ENCODE results near the gene GNA14. TPM values are rescaled to one million over a fixed set of nuclear protein-coding genes. Genes with fewer than 3 reads are reported as not detected.
A peak's percentile ranks its signal among the peaks of the same experiment; 100 is the strongest.
"Not testable (repeated sequence)": the region's sequence is repeated elsewhere in the genome, so short reads cannot be mapped to it uniquely, and the experiment has no call there.

Gene GNA14
- 0.50 TPM for polyA plus RNA-seq (2013, experiment 1 of 2; ENCODE audit: insufficient read length)
- polyA plus RNA-seq (2013, experiment 2 of 2; ENCODE audit: insufficient read length): 0.99 TPM

DNA sequence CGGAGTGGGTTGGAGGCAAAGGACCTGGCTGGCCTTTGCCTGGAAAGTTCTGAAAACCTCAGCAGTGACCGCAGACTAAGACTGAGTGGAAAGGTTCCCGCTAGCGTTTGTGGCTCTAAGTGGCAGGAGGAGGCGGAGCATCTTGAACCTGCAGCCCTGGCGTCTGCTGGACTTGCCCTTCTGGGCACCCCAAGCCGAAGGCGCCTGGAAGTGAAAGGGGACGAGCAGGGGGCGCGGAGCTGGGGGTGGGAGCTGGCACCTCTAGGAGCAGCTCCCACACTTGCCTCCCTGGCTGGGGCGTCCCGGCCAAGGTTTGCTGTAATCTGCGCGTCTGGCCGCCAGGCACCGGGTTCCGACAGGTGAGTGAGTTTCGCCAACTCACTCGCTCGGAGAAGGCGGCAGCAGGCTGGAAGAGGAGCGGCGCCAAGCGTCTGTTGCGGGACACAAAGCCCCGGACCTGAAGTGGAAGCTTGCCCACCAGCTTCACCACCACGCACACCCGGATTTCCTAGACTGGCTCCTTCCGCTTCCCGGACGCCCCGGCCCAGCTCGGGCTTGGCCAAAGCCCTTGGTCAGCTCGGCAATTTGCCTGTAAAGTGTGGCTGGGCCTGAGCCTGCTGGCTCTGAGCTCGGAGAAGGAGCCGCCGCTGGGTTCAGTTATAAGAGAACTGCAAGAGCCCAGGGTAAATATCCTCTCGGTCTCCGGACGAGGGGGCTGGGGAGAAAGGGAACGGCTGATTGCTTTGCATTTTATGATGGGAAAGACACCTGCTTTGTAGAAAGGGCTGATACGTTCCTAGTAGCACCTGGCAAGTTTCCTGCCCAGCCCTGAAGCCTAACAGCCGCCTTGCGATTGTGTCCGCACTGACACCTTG, at the start of gene GNA14:
Gene GNA14, minus strand, starts transcription at position 89 of the 875 bp plus-strand sequence. CDS start 529 bp downstream, outside the sequence.
- DNase-seq: no peak

DNA sequence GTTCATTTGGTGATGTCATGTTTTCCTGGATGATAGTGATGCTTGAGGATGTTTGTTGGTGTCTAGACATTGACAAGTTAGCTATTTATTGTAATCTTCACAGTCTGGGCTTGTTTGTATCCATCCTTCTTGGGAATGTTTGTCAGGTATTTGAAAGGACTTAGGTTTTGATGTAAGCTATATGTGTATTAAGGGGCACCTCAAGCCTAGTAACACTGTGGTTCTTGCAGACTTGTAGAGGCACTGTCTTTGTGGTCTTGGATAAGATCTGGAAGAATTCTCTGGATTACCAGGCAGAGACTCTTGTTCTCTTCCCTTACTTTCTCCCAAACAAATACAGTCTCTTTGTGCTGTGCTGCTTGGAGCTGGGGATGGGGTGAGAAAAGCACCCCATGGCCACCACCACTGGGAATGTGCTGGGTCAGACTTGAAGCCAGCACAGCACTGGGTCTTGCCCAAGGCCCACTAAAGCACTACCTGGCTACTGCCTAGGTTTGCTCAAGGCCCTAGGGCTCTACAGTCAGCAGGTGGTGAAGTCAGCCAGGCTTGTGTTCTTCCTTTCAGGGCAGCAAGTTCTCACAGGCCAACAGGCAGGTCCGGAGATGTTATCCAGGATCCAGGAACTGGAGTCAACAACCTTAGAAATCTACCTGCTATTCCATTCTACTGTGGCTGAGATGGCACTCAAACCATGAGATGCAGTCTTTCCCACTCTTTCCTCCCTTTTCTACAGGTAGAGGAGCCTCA, 49.3 kb upstream of the GNA14 start:
- DNase-seq: no peak

GRCh38 chr9:77690723-77691122, 42.6 kb upstream of the GNA14 start:
- DNase-seq: not testable (repeated sequence)

- not testable (repeated sequence) for DNase-seq
These were observed 42.0 kb upstream of the GNA14 start for GRCh38 chr9:77690119-77690518.

DNA sequence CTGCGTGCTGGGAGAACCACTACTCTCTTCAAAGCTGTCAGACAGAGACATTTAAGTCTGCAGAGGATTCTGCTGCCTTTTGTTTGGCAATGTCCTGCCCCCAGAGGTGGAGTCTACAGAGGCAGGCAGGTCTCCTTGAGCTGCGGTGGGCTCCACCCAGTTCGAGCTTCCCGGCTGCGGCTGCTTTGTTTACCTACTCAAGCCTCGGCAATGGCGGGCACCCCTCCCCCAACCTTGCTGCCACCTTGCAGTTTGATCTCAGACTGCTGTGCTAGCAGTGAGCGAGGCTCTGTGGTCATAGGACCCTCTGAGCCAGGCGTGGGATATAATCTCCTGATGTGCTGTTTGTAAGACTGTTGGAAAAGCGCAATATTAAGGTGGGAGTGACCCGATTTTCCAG, 39.6 kb upstream of the GNA14 start:
- DNase-seq: not testable (repeated sequence)

GRCh38 chr9:77680581-77680980, 32.5 kb upstream of the GNA14 start:
- no peak for DNase-seq

DNA sequence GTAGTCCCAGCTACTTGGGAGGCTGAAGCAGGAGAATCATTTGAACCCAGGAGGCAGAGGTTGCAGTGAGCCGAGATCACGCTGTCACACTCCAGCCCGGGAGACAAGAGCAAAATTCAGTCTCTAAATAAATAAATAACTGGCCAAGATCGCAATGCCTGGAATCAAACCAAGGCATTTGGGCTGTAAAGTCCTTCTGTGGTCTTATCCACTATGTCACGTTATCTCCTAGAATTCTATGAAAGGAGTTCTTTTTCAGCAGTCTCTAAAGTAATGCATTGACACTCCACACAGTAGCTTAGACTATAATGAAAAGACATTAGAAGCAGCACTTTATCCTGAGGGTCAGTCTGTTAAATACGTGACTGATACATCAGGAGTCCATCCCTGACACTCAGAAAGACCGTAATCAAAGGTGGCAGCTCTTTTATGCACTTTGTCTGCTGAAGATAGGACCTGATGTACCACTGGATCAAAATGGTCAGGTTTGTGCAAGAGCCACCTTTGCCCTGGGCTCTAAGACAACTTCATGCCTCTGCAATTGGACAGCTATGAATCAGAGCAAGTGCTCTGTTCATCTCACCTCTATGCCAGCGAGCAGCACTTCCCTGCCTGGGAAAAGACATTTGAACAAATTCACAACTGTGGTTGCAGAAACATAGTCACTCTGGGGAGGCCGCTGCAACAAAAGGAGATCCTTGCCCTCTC, 31.7 kb upstream of the GNA14 start:
- no peak for DNase-seq

DNA sequence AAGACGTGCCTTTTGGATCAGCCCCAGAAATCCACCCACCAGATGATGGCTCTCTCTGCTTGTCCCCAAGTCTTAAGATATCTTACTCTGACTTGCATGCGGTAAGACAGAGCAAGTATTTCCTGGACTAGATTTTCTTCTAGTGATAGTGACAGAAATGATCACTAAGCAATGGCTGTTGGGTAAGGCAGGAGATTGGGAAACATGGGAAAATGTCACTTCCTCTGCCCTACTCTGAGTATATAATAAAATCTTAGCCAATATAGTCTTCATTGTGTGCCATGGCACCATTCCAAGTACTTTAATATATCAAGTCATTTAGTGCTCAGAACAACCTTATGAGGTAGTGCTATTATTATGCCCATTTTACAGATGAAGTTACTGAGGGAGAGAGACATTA, 31.0 kb upstream of the GNA14 start:
- no peak for DNase-seq

DNA sequence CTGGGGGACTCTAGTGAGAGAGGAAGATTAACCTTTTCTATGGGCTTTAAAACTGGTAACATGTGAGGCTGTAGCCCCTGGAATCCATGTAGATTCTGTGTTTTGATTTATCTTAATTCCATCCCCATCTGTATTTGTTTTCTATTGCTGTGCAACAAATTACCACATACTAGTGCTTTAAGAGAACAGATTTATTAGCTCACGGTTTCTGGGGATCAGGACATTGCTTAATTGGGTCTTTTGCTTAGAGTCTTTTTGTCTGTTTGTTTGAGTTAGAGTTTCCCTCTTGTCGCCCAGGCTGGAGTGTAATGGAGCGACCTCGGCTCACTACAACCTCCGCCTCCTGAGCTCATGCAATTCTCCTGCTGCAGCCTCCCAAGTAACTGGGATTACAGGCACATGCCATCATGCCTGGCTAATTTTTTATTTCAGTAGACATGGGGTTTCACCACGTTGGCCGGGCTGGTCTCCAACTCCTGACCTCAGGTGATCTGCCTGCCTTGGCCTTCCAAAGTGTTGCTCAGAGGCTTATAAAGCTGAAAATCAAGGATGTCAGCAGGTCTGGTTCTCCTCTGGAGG, 29.9 kb upstream of the GNA14 start:
- DNase-seq: no peak

DNA sequence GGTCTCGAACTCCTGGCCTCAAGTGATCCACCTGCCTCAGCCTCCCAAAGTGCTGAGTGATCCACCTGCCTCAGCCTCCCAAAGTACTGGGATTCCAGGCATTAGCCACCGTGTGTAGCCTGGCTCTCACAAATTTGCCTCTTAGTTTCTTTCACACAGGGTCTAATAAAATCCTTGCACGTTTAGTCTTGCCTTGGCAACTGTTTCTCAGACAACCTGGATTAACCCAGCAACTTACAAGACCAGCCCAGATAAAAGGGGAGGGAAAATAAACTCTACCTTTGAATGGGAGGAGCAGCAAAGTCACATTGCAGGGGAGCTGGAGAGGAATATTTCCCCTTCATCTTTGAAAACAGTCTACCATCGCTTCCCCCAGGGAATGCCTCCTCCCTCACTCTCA, 29.3 kb upstream of the GNA14 start:
- DNase-seq: no peak

GRCh38 chr9:77673941-77674791, 26.0 kb upstream of the GNA14 start:
- peak; percentile 6 for DNase-seq

DNA sequence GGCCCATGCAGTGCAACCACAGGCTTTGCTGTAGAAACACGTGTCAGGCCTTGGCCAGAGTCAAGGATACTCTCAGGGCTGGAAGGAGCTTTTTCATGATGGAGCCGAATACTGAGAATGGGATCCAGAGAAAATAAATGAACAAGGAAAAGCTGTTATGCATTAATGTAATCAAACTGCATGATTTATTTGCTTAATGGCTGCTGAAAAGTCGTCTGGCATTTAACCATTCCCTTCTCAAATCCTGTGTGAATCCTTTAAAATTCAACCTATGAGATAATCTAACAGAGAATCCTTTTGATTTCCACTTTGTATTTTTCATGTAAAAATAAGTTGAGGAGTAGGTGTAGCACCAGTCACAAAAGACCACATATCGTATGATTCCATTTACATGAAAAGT, 24.1 kb upstream of the GNA14 start:
- no peak for DNase-seq

DNA sequence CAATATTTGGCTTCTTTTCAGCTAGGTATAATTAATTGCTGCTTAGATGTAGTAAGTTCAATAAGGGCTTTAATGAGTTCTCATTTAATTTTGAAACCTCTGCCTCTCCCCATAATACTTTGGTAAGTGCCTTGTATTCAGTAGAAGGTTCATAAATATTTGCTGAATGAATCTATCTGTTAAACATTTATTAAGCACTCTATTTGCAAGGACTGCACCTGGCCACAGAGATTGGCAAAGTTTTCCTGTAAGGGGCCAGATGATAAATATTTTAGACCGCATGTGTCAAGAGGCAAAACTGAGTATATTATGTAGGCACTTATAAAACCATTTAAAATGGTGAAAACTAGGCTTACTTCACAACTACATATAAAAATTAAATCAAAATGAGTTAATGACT, 19.0 kb upstream of the GNA14 start:
- DNase-seq: no peak

- DNase-seq: no peak
These were observed 15.6 kb upstream of the GNA14 start for GRCh38 chr9:77663754-77664153.

DNA sequence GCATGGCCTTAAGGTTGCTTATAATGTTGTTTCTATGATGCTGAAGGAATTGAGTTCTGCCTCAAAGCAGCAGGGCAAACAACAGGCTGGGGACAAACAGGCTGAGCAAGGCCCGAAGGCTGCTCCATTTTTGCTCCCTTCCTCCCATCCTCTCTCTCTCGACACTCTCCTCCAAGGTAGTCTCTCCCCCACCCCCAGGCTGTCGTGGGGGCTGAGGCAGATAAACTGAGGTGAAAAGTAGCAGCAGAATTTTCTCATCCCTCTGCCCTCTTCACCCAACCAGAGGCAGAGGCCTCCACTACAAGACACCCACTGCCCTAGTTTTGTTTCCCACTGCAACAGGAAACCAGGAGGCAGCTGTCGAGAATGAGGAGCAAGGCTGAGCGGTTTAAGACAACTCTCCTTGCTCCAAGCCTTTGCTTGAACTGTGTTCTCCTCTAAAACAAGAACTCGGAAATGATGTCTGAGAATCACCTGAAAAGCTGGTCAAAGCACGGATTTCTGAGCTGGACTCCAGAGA, 13.5 kb upstream of the GNA14 start:
- DNase-seq: no peak

DNA sequence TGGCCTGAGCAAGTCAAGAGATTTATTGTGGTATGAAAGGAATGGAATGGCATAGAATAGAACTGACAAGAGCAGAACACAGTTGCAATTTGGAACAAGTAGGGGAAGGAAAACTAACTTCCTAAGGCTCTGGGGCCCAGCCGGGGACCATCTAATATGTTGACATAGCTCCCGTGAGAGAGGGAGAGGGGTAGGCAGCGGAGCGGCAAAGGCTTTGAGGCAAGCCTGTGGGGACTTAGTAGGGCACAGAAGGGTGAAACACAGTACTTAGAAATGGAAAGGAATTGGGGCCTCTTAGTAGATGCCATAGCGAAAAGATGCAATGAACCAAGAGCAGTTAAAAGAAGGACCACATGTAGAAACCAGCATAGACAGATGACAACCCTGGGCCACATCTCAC, 11.8 kb upstream of the GNA14 start:
- DNase-seq: no peak

GRCh38 chr9:77651203-77651602, 3.1 kb upstream of the GNA14 start:
- no peak for DNase-seq

GRCh38 chr9:77649109-77649812, 1.1 kb upstream of the GNA14 start:
- peak; percentile 26 for DNase-seq

- DNase-seq: peak; percentile 30
These were observed 572 bp downstream of the GNA14 start for GRCh38 chr9:77647267-77648233.
